H9 (cell line): ENCODE results near the gene SOBP. TPM values are rescaled to one million over a fixed set of nuclear protein-coding genes. Genes with fewer than 3 reads are reported as not detected.

Source experiments
- DNase-seq: peaks from one replicate; pipeline ENCODE4 v3.0.0-alpha.2; 2017
- H2AFZ ChIP-seq: one replicate; pipeline ENCODE4 v1.6.1; 2013; ENCODE audit warnings: mild to moderate bottlenecking, low read length, control low read depth, moderate library complexity
- H2AK5ac ChIP-seq: 2 replicates; pipeline ENCODE4 v1.6.1; 2013; ENCODE audit warnings: low read length, control low read depth, mixed read lengths; ENCODE audit not compliant: insufficient read length
- H2BK120ac ChIP-seq: one replicate; pipeline ENCODE4 v1.6.1; 2013; ENCODE audit warnings: low read depth, mild to moderate bottlenecking, low read length, control low read depth, inconsistent platforms; ENCODE audit not compliant: poor library complexity, severe bottlenecking
- H2BK12ac ChIP-seq: 2 replicates; pipeline ENCODE4 v1.6.1; 2013; ENCODE audit warnings: low read length, control low read depth, mixed read lengths, low read depth; ENCODE audit not compliant: insufficient read length
- H2BK15ac ChIP-seq: 2 replicates; pipeline ENCODE4 v1.6.1; 2013; ENCODE audit warnings: low read depth, low read length, control low read depth
- H2BK20ac ChIP-seq: one replicate; pipeline ENCODE4 v1.6.1; 2013; ENCODE audit warnings: low read depth, mild to moderate bottlenecking, low read length, control low read depth, inconsistent platforms; ENCODE audit not compliant: poor library complexity, severe bottlenecking
- H2BK5ac ChIP-seq: 2 replicates; pipeline ENCODE4 v1.6.1; 2013; ENCODE audit warnings: low read length, control low read depth, mixed read lengths; ENCODE audit not compliant: insufficient read length
- H3K14ac ChIP-seq: 2 replicates; pipeline ENCODE4 v1.6.1; 2013; ENCODE audit warnings: low read length, control low read depth; ENCODE audit not compliant: insufficient read depth
- H3K18ac ChIP-seq: 2 replicates; pipeline ENCODE4 v1.6.1; 2013; ENCODE audit warnings: low read depth, mild to moderate bottlenecking, mixed read lengths, low read length, control low read depth; ENCODE audit not compliant: insufficient read length
- H3K23ac ChIP-seq: 2 replicates; pipeline ENCODE4 v1.6.1; 2013; ENCODE audit warnings: low read length, control low read depth, mixed read lengths, low read depth; ENCODE audit not compliant: insufficient read length
- H3K23me2 ChIP-seq: 2 replicates; pipeline ENCODE4 v1.6.1; 2013; ENCODE audit warnings: low read depth, mild to moderate bottlenecking, mixed read lengths, low read length, control low read depth; ENCODE audit not compliant: insufficient read length, poor library complexity, severe bottlenecking
- H3K27ac ChIP-seq: 2 replicates; pipeline ENCODE4 v1.5.1; 2013; ENCODE audit warnings: low read length, control low read depth, mixed read lengths, low read depth; ENCODE audit not compliant: insufficient read length
- H3K27me3 ChIP-seq: 2 replicates; pipeline ENCODE4 v1.6.1; 2013; ENCODE audit warnings: low read length, control low read depth, inconsistent platforms; ENCODE audit not compliant: insufficient read depth
- H3K4ac ChIP-seq: 2 replicates; pipeline ENCODE4 v1.6.1; 2013; ENCODE audit warnings: low read depth, mild to moderate bottlenecking, control low read depth, inconsistent platforms, low read length, moderate library complexity
- H3K4me1 ChIP-seq: 2 replicates; pipeline ENCODE4 v1.6.1; 2013; ENCODE audit warnings: low read length, control low read depth, inconsistent platforms; ENCODE audit not compliant: insufficient read depth
- H3K4me2 ChIP-seq: 2 replicates; pipeline ENCODE4 v1.6.1; 2013; ENCODE audit warnings: low read length, control low read depth, mixed read lengths; ENCODE audit not compliant: insufficient read length, insufficient read depth
- H3K56ac ChIP-seq: 2 replicates; pipeline ENCODE4 v1.6.1; 2013; ENCODE audit warnings: low read depth, mild to moderate bottlenecking, mixed read lengths, low read length, control low read depth; ENCODE audit not compliant: insufficient read length
- H3K79me1 ChIP-seq: 2 replicates; pipeline ENCODE4 v1.6.1; 2013; ENCODE audit warnings: low read depth, mild to moderate bottlenecking, moderate library complexity, low read length, control low read depth, inconsistent platforms; ENCODE audit not compliant: insufficient read depth, poor library complexity, severe bottlenecking
- H3K79me2 ChIP-seq: 2 replicates; pipeline ENCODE4 v1.6.1; 2013; ENCODE audit warnings: low read length, control low read depth, inconsistent platforms; ENCODE audit not compliant: insufficient read depth
- H3K9ac ChIP-seq: 2 replicates; pipeline ENCODE4 v1.6.1; 2013; ENCODE audit warnings: low read length, control low read depth, mixed read lengths; ENCODE audit not compliant: insufficient read length; ENCODE audit errors: extremely low read depth
- H3K9me3 ChIP-seq: one replicate; pipeline ENCODE4 v1.6.1; 2013; ENCODE audit warnings: low read depth, low read length, inconsistent platforms; ENCODE audit not compliant: control insufficient read depth
- H3T11ph ChIP-seq: one replicate; pipeline ENCODE4 v1.6.1; 2013; ENCODE audit warnings: mild to moderate bottlenecking, low read length, control low read depth, inconsistent platforms
- H4K20me1 ChIP-seq: one replicate; pipeline ENCODE4 v1.6.1; 2013; ENCODE audit not compliant: control insufficient read depth, insufficient read length, insufficient read depth
- H4K5ac ChIP-seq: 2 replicates; pipeline ENCODE4 v1.6.1; 2013; ENCODE audit warnings: low read depth, mild to moderate bottlenecking, mixed read lengths, low read length, control low read depth; ENCODE audit not compliant: insufficient read length
- H4K8ac ChIP-seq: replicated peaks from 2 replicates; pipeline ENCODE4 v1.6.1; 2013; ENCODE audit warnings: low read length, control low read depth, mixed read lengths, low read depth; ENCODE audit not compliant: insufficient read length
- H4K91ac ChIP-seq: 2 replicates; pipeline ENCODE4 v1.6.1; 2013; ENCODE audit warnings: low read depth, mild to moderate bottlenecking, moderate library complexity, mixed read lengths, low read length, control low read depth; ENCODE audit not compliant: insufficient read length
- H3K27ac Mint-ChIP-seq, 3 experiments: 2 replicates in 2 of 3; 3 replicates in 1 of 3; pipeline ENCODE4 v1.8.0; 2020 to 2021; ENCODE audit warnings: mixed read lengths in 3 of 3, mild to moderate bottlenecking in 1 of 3, moderate library complexity in 1 of 3
- H3K27me3 Mint-ChIP-seq: 2 replicates; pipeline ENCODE4 v1.8.0; 2021; ENCODE audit warnings: low read depth, mild to moderate bottlenecking, moderate library complexity, mixed read lengths
- H3K36me3 Mint-ChIP-seq, 3 experiments: 2 replicates in 2 of 3; 3 replicates in 1 of 3; pipeline ENCODE4 v1.8.0; 2020 to 2021; ENCODE audit warnings: low read depth in 3 of 3, mixed read lengths in 3 of 3; ENCODE audit not compliant: insufficient read depth in 1 of 3
- H3K4me1 Mint-ChIP-seq, 2 experiments: 2 replicates each; pipeline ENCODE4 v1.8.0; 2020; ENCODE audit warnings: mixed read lengths in 2 of 2
- H3K4me3 Mint-ChIP-seq, 2 experiments: 2 replicates in 1 of 2; 3 replicates in 1 of 2; pipeline ENCODE4 v1.8.0; 2020 to 2021; ENCODE audit warnings: mild to moderate bottlenecking in 2 of 2, mixed read lengths in 2 of 2, moderate library complexity in 1 of 2
- H3K9me3 Mint-ChIP-seq, 2 experiments: 2 replicates in 1 of 2; 3 replicates in 1 of 2; pipeline ENCODE4 v1.8.0; 2020; ENCODE audit warnings: mild to moderate bottlenecking in 2 of 2, mixed read lengths in 2 of 2, moderate library complexity in 1 of 2
- total RNA-seq: library from RNA; stranded (reverse); gene quantifications from 2 replicates; pipeline ENCODE4 v1.2.1, GENCODE V29; 2021
- TF ChIP-seq, protein P1 (sequence below): fragments of 200-600 bp; sonication (generic); conservative IDR thresholded peaks from 3 replicates; pipeline ENCODE4 v1.8.0; 2021; ENCODE audit warnings: antibody characterized with exemption, mild to moderate bottlenecking

The SOBP gene
- total RNA-seq, 1 experiment from 2014 or later, result 4.3 TPM

GRCh38 chr6:107584726-107585125 lies 94.8 kb downstream of the SOBP start:
- H3K27me3 ChIP-seq, result no peaks in the 10 kb centered on the region
- DNase-seq, result no peak
- no peak overlapping the region for H3K9ac ChIP-seq
- no peak overlapping the region for H3T11ph ChIP-seq
- peaks cover 28 to 34% of the 10 kb centered on the region in 2 experiments for H3K4me1 Mint-ChIP-seq
- no peak overlapping the region for H3K14ac ChIP-seq
- H3K27me3 Mint-ChIP-seq, result no peaks in the 10 kb centered on the region
- no peaks in the 10 kb centered on the region for H3K9me3 Mint-ChIP-seq
- H3K56ac ChIP-seq, result no peak overlapping the region
- H3K4ac ChIP-seq, result no peak overlapping the region
- H3K23ac ChIP-seq, result no peak overlapping the region
- H3K27ac ChIP-seq, result no peak overlapping the region
- H3K18ac ChIP-seq, result no peak overlapping the region
- no peak overlapping the region for H4K8ac ChIP-seq
- no peaks in the 10 kb centered on the region for H3K79me1 ChIP-seq
- H2BK20ac ChIP-seq, result no peak overlapping the region
- no peak overlapping the region for H2BK15ac ChIP-seq
- no peaks in the 10 kb centered on the region for H4K20me1 ChIP-seq
- no peak overlapping the region for H2AK5ac ChIP-seq
- H3K79me2 ChIP-seq, result no peaks in the 10 kb centered on the region
- H3K23me2 ChIP-seq, result no peaks in the 10 kb centered on the region
- no peak overlapping the region for H3K4me2 ChIP-seq
- H3K27ac Mint-ChIP-seq, result no peak overlapping the region
- TF ChIP-seq, protein P1, sequence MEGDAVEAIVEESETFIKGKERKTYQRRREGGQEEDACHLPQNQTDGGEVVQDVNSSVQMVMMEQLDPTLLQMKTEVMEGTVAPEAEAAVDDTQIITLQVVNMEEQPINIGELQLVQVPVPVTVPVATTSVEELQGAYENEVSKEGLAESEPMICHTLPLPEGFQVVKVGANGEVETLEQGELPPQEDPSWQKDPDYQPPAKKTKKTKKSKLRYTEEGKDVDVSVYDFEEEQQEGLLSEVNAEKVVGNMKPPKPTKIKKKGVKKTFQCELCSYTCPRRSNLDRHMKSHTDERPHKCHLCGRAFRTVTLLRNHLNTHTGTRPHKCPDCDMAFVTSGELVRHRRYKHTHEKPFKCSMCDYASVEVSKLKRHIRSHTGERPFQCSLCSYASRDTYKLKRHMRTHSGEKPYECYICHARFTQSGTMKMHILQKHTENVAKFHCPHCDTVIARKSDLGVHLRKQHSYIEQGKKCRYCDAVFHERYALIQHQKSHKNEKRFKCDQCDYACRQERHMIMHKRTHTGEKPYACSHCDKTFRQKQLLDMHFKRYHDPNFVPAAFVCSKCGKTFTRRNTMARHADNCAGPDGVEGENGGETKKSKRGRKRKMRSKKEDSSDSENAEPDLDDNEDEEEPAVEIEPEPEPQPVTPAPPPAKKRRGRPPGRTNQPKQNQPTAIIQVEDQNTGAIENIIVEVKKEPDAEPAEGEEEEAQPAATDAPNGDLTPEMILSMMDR, result no peak
- 0 out of 2 replicates have a peak, but pooled peaks cover 4% of the 10 kb centered on the region for H3K4me1 ChIP-seq
- H3K9me3 ChIP-seq, result no peaks in the 10 kb centered on the region
- 0 out of 7 replicates have a peak, but pooled peaks cover 0 to 3% (median 0%) of the 10 kb centered on the region in 3 experiments for H3K36me3 Mint-ChIP-seq
- no peak overlapping the region for H4K91ac ChIP-seq
- H2BK12ac ChIP-seq, result no peak overlapping the region
- no peak overlapping the region for H2AFZ ChIP-seq
- H4K5ac ChIP-seq, result no peak overlapping the region
- no peak overlapping the region for H2BK5ac ChIP-seq
- no peak overlapping the region for H3K4me3 Mint-ChIP-seq
- H2BK120ac ChIP-seq, result no peak overlapping the region
